Effector memory CD4-positive, alpha-beta T cell (primary cell): ENCODE data around the gene IGSF9B.

Source experiments
- DNase-seq, 3 donors: peaks; one replicate each; pipeline ENCODE4 v3.0.0-alpha.2; 2020
- H3K27ac ChIP-seq: 2 replicates; pipeline ENCODE4 v1.7.0; 2013; ENCODE audit warnings: mild to moderate bottlenecking, low read length, moderate library complexity; ENCODE audit not compliant: insufficient read depth, poor library complexity, severe bottlenecking
- H3K27me3 ChIP-seq: replicated peaks from 2 replicates; pipeline ENCODE4 v1.7.0; 2013; ENCODE audit warnings: mild to moderate bottlenecking, low read length; ENCODE audit not compliant: insufficient read depth, control insufficient read depth, poor library complexity, severe bottlenecking
- H3K36me3 ChIP-seq: 2 replicates; pipeline ENCODE4 v1.7.0; 2013; ENCODE audit warnings: mild to moderate bottlenecking, low read length, moderate library complexity; ENCODE audit not compliant: control insufficient read depth, insufficient read depth
- H3K4me1 ChIP-seq: 2 replicates; pipeline ENCODE4 v1.7.0; 2013; ENCODE audit warnings: low read length, mild to moderate bottlenecking; ENCODE audit not compliant: control insufficient read depth, insufficient read depth, poor library complexity, severe bottlenecking
- H3K4me3 ChIP-seq: 2 replicates; pipeline ENCODE4 v1.7.0; 2013; ENCODE audit warnings: low read length, low read depth, mild to moderate bottlenecking; ENCODE audit not compliant: insufficient read depth, poor library complexity, severe bottlenecking
- H3K9me3 ChIP-seq: 2 replicates; pipeline ENCODE4 v1.7.0; 2013; ENCODE audit warnings: mild to moderate bottlenecking, low read length, moderate library complexity; ENCODE audit not compliant: control insufficient read depth

IGSF9B gene

DNA sequence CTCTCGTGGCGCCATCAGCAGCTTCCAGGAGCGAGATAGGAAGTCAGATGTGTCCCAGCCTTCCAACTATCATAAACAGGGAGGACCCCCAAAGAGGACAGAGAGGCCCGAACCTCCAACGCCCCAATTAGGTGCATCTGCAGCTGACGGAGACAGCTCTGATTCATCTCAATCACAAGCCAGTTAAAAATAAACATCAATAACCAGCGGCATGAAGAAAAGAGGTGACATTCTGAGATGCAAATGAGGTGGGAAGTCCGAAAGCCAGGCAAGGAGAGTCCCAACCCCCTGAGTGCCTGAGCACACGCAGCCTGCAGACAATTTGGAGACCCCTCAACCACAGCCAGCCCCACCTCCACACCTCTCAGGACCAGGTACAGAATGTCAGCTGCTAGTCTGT lies 28.1 kb upstream of the IGSF9B start:
- Histone ChIP-seq H3K4me1 (no peaks in the 10 kb centered on the region), H3K4me3 (no peak overlapping the region), H3K9me3 (no peaks in the 10 kb centered on the region), H3K36me3 (no peaks in the 10 kb centered on the region), H3K27me3 (no peaks in the 10 kb centered on the region), H3K27ac (no peak overlapping the region)
- no peak for DNase-seq

DNA sequence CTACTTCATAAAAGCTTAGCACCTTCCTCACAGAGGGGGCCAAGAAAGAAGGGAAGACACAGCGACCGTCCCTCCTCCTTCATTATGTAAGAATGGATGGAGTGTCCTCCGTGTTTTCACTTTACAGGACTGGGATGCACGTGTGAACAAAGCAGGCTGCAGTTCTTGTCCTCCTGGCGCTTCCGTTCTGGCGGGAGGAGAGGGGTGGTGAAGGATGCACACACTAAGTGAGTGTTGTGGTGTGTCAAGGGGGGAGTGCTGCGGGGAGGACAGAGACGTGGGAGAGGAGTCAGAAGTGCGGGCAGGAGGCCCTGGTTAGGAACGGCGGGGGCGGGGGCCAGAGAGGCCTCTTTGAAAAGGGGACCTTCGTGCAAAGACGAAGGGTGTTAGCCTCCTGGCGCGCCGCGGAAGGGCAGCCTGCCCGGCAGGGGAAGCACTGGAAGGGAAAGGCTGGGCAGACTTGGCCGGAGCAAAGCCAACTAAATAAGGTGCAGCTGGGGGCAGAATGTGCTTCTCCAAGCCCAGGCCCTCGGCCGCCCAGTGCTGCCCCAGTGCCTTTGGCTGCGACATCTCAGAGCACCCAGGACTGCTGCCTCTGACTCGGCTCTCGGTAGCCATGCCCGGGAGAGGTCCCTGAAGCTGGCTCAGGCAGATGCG lies 27.0 kb upstream of the IGSF9B start:
- Histone ChIP-seq H3K36me3 (no peaks in the 10 kb centered on the region), H3K27ac (no peak overlapping the region), H3K4me1 (no peaks in the 10 kb centered on the region), H3K9me3 (no peaks in the 10 kb centered on the region), H3K4me3 (no peak overlapping the region), H3K27me3 (no peaks in the 10 kb centered on the region)
- no peak for DNase-seq

DNA sequence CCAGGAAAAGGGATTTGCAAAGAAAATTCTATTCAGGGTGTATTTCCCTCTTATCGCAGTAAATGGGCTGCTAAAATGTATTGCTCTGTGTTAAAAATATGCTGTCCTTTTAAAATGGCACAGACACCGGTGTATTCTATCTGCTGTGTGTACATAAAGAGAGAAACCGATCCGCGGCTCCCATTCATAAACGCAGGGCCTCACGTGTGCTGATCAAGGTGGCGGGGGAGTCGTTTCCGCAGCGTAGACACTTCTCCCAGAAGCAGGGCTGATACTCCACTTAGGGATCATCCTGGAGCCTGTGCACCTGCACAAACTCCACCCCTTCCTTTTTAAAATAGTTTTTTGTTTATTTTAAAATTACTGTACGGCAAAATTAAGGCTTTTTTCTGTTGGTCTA lies 26.1 kb upstream of the IGSF9B start:
- Histone ChIP-seq H3K4me1 (no peaks in the 10 kb centered on the region), H3K9me3 (no peaks in the 10 kb centered on the region), H3K4me3 (no peak overlapping the region), H3K27me3 (no peaks in the 10 kb centered on the region), H3K36me3 (no peaks in the 10 kb centered on the region), H3K27ac (no peak overlapping the region)
- DNase-seq = no peak

DNA sequence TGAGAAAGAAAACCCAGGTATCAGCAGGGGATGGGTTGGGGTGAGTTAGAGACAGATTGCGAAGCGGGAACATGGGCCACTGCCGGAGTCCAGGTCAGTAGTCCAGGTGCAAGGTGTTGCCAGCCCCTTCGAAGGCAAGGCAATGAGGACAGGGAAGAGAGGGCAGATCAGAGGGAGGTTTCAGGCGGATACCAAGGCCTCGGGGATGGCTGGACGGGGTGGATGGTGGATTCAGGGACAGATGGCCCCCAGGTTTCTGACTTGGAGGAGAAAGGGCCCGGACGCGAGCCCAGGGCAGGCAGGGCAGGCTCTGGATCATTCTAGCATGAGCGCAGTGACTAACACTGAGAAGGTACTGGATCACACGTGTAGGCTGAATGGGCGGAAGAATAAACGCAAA lies 25.4 kb upstream of the IGSF9B start:
- H3K4me3 ChIP-seq = no peak overlapping the region
- H3K36me3 ChIP-seq = no peaks in the 10 kb centered on the region

DNA sequence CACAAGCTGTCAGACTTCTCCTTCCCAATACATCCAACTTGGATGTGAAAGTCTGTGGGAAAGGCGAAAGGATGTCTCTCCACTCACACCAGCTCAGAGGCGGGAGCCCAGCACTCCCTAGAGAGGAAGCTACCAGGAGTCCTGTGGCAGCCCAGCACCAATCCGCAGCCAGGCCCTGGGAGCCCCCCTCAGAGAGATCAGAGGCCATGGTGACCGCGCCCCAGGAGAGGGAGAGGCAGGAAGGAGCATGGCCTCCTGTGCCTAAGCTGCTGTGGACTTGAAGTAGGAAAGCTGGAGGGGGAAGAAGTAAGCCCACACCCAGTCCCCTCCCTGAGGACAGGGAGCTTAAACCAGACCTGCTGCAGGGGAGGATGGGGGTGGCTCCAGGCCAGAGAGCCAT lies 24.4 kb upstream of the IGSF9B start:
- DNase-seq = no peak
- Histone ChIP-seq H3K4me3 (no peak overlapping the region), H3K36me3 (no peaks in the 10 kb centered on the region), H3K27me3 (no peaks in the 10 kb centered on the region), H3K9me3 (no peaks in the 10 kb centered on the region), H3K4me1 (no peaks in the 10 kb centered on the region), H3K27ac (no peak overlapping the region)

More for the DNA sequence above, 25.4 kb upstream of the IGSF9B start:
- Histone ChIP-seq H3K4me1 (no peaks in the 10 kb centered on the region), H3K27me3 (no peaks in the 10 kb centered on the region), H3K9me3 (no peaks in the 10 kb centered on the region), H3K27ac (no peak overlapping the region)
- DNase-seq = no peak

DNA sequence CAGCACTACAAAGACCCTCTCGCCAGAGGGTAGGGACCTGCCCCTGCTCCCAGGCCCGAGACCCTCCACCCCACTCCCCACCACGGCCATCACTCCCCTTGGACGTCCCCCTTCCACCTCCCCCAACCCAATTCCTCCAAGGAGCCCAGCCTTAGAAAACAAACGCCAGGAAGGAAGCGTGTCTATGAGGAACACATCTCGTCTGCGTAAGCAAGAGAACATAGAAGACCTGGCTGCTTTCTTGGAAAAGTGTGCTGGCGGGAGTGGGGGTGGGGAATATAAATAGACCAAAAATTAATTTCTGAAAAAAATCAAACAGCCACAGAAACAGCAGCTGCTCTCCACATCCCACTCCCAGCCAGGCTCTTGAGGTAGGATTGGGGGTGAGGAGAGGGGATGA lies 23.9 kb upstream of the IGSF9B start:
- H3K9me3 ChIP-seq = no peaks in the 10 kb centered on the region

DNA sequence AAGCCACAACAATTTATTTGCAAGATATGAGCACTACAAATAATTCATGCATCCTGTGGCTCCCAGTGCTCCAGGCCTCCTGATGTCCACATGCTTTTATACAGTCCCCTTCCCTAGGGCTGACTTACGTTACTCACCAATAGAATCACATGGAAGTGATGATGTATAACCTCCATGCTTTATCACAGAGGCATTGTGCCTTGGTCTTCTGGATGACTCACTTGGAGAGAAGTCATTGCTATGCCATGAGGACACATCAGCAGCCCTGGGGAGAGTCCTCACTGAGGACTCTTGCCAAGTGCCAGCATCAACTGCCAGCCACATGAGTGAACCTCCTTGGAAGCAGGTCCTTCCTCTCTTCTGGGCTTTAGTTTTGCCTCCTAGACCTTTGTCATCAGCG lies 22.0 kb upstream of the IGSF9B start:
- Histone ChIP-seq H3K9me3 (no peaks in the 10 kb centered on the region), H3K4me1 (no peaks in the 10 kb centered on the region), H3K27me3 (no peaks in the 10 kb centered on the region), H3K36me3 (no peaks in the 10 kb centered on the region), H3K27ac (no peak overlapping the region), H3K4me3 (no peak overlapping the region)
- DNase-seq = no peak

More for the DNA sequence above, 23.9 kb upstream of the IGSF9B start:
- no peak overlapping the region for H3K4me3 ChIP-seq
- no peak for DNase-seq
- H3K36me3 ChIP-seq = no peaks in the 10 kb centered on the region
- no peak overlapping the region for H3K27ac ChIP-seq
- H3K4me1 ChIP-seq = no peaks in the 10 kb centered on the region
- H3K27me3 ChIP-seq = no peaks in the 10 kb centered on the region

DNA sequence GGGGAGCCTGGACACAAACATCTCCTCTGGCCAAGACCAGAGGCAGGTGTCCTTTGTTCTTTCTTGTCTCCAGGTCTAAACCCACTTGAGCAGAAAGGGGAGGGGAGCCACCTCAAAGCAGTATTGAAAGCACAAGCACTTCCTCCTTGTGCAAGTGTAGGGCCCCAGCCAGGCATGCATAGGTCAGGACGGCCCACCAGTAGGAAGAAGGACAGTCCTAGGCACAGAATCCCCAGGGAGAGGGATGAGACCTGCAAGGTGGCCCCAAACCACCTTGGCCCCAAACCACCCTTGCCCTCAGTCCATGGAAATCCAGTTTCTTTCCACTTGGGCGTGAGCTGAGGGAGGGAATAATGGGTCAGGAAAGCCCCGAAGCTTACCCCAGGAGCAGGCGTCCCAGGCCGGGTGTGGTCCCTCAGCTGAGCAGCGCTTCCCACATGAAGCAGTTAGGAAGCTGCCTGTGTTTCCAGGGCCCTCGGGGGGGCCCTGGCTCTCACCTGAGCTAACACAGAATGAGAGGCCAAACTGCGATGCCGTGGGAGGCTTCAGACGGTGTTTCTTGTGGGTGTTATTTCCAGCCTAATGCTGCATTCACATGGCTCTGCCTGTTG lies 20.4 kb upstream of the IGSF9B start:
- H3K27me3 ChIP-seq = no peaks in the 10 kb centered on the region
- no peak overlapping the region for H3K27ac ChIP-seq
- no peaks in the 10 kb centered on the region for H3K4me1 ChIP-seq
- no peaks in the 10 kb centered on the region for H3K9me3 ChIP-seq
- H3K36me3 ChIP-seq = no peaks in the 10 kb centered on the region
- DNase-seq = no peak
- no peak overlapping the region for H3K4me3 ChIP-seq

DNA sequence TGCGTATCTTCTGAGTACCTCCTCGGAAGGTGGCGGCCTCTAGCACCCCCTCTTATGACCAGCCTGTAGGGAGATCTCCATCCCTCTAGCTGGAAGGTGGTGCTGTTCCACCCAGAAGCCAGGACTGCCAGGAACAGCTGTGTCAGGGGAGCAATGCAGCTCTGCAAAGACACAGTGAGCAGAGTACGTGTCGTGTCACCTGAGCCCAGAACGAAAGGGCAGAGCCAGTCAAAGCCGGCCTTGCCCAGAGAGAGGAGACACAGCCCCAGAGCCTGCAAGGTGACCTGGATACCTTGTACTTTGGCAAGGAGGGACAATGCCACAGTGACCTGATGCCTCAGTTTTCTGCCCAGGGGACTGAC lies 18.7 kb upstream of the IGSF9B start:
- no peaks in the 10 kb centered on the region for H3K4me1 ChIP-seq
- no peak for DNase-seq
- no peaks in the 10 kb centered on the region for H3K36me3 ChIP-seq
- no peak overlapping the region for H3K4me3 ChIP-seq
- no peaks in the 10 kb centered on the region for H3K27me3 ChIP-seq
- H3K9me3 ChIP-seq = no peaks in the 10 kb centered on the region
- no peak overlapping the region for H3K27ac ChIP-seq

DNA sequence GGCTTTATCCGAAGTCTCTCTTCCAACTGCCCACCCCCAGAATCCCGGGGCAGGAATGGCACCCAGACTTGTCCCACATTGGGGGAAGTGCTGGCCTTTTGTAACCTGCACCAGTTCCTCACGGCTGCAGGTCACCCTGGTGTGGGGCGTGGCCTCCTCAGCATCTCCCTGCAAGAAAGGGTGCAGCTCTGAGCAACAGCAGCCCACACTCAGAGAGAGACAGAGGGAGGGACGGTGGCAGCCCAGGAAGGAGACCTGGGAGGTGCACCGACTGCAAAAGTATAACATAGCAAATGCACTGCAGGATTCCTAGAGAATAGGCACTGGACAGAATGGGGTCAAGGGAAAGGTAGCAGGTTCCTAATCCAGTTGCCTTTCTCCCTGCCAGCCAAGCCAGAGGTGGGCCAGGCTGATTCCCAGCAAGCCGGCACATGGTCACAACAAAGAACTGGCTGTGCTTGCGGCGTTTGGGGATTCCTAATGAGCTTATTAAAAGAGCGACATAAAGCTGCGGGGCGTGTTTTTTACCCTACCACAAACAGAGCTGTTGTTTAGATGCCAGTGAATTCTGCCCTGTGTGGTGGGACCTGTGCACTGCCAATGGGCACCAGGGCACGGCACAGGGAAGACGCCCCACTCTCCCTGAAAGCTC lies 18.2 kb upstream of the IGSF9B start:
- no peak overlapping the region for H3K27ac ChIP-seq
- H3K4me1 ChIP-seq = no peaks in the 10 kb centered on the region

More for the DNA sequence above, 18.2 kb upstream of the IGSF9B start:
- Histone ChIP-seq H3K36me3 (no peaks in the 10 kb centered on the region), H3K27me3 (no peaks in the 10 kb centered on the region), H3K9me3 (no peaks in the 10 kb centered on the region), H3K4me3 (no peak overlapping the region)
- DNase-seq = no peak
